Peyer's patch (tissue), 4 donors: ENCODE results near the gene PTEN.
"Not testable (repeated sequence)": the region's sequence is repeated elsewhere in the genome, so short reads cannot be mapped to it uniquely, and the experiment has no call there.

Experiments used
- CTCF ChIP-seq, 6 experiments: fragments of 450-650 bp in 4 of 6; fragments of 200-600 bp in 2 of 6; sonication (generic) in 1 of 6; IDR thresholded peaks; one replicate each; pipeline ENCODE4 v1.5.1; 2017 to 2019; ENCODE audit warnings: antibody characterized with exemption in 6 of 6, mild to moderate bottlenecking in 3 of 6, moderate library complexity in 1 of 6
- POLR2A ChIP-seq, 2 donors: fragments of 450-650 bp; IDR thresholded peaks; one replicate each; pipeline ENCODE4 v1.5.1; 2017; ENCODE audit warnings: antibody characterized with exemption in 2 of 2, mild to moderate bottlenecking in 2 of 2, moderate library complexity in 2 of 2

- TF ChIP-seq CTCF, POLR2A (IDR thresholded peaks at IDR 0.05): not testable (repeated sequence)
Observed at GRCh38 chr10:87903396-87903795, 40.0 kb downstream of the PTEN start.
